Measurements from ENCODE around the gene TIMP2. TPM values are rescaled to one million over a fixed set of nuclear protein-coding genes. Genes with fewer than 3 reads are reported as not detected.

The TIMP2 gene
- polyA plus RNA-seq, 2 of the 4 experiments (the other 2 are of a cell fraction), result 68.1 to 166 TPM

- no peak for ATAC-seq
- DNase-seq (ENCODE audit: low read depth in 1 of 2, low spot score in 1 of 2), result no peak
- Histone ChIP-seq H3K4me2 (peak overlapping the region; percentile 59), H3K4me1 (peaks cover 27% of the 10 kb centered on the region), H3K9me3 (no peaks in the 10 kb centered on the region; the same call in 2 of the 3 replicates), H3K27ac (peak overlapping the region; percentile 81 to 92), H3K4me3 (no peak overlapping the region)
- CTCF ChIA-PET, result interaction anchor here (0.6 to 4.2 kb wide), 6 partner anchors 17 to 227 kb away, joined by 3 to 29 read pairs (median 4); no protein-coding TSS in a partner anchor
- POLR2A ChIA-PET, result no interaction called here
- no peak for TF ChIP-seq KDM5A (IDR thresholded peaks at IDR 0.05)
- no peak for TF ChIP-seq TFCP2L1 (CRISPR knock-in tag; IDR thresholded peaks at IDR 0.05)
- no peak for TF ChIP-seq ZFP36 (IDR thresholded peaks at IDR 0.05; ENCODE audit: borderline replicate concordance, partially characterized antibody)
- TF ChIP-seq, protein P1, sequence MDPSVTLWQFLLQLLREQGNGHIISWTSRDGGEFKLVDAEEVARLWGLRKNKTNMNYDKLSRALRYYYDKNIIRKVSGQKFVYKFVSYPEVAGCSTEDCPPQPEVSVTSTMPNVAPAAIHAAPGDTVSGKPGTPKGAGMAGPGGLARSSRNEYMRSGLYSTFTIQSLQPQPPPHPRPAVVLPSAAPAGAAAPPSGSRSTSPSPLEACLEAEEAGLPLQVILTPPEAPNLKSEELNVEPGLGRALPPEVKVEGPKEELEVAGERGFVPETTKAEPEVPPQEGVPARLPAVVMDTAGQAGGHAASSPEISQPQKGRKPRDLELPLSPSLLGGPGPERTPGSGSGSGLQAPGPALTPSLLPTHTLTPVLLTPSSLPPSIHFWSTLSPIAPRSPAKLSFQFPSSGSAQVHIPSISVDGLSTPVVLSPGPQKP (IDR thresholded peaks at IDR 0.05; ENCODE audit: low read depth, low read length), result no peak
- TF ChIP-seq KDM1A (IDR thresholded peaks at IDR 0.05; ENCODE audit: low read depth), result no peak
- TF ChIP-seq, protein P2, sequence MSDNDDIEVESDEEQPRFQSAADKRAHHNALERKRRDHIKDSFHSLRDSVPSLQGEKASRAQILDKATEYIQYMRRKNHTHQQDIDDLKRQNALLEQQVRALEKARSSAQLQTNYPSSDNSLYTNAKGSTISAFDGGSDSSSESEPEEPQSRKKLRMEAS (IDR thresholded peaks at IDR 0.05), result no peak
- no peak for TF ChIP-seq CHD4 (IDR thresholded peaks at IDR 0.05; ENCODE audit: borderline replicate concordance)
- no peak for TF ChIP-seq HOXB5 (CRISPR knock-in tag; IDR thresholded peaks at IDR 0.05)
- no peak for TF ChIP-seq ZC3H11A (IDR thresholded peaks at IDR 0.05)
- no peak for TF ChIP-seq JUNB (IDR thresholded peaks at IDR 0.05)
- TF ChIP-seq SMC3 (IDR thresholded peaks at IDR 0.05), result no peak
- no peak for TF ChIP-seq EHF (CRISPR knock-in tag; IDR thresholded peaks at IDR 0.05)
- 89% methylated on average over 4 of the region's 4 CpGs for WGBS (ENCODE audit: missing lambda C conversion rate)
- no peak for FAIRE-seq
These were observed 64.0 kb downstream of the TIMP2 start for GRCh38 chr17:78861229-78861628.

DNA sequence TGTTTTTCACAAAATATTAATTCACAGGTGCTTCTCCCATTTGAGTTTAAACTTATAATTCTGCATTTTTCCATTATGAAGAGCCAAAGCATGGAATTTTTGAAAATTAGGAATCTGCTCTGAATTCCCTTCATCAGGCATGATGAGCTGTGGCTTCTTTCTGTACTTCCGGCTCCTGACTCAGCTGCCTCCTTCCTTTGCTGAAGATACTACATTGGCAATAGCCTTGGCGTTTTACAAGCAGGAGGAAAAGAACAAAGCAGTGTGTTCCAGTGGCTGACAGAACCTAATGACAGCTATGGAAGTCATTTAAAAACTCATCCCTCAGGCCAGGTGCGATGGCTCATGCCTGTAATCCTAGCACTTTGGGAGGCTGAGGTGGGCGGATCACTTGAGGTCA lies 66.1 kb downstream of the TIMP2 start:
- ChIA-PET CTCF (interaction anchor here (0.8 to 4.2 kb wide), 7 partner anchors 12 to 151 kb away, joined by 3 to 29 read pairs (median 3); no protein-coding TSS in a partner anchor), POLR2A (no interaction called here)
- Histone ChIP-seq H3K4me1 (peaks cover 20% of the 10 kb centered on the region), H3K9me3 (no peaks in the 10 kb centered on the region; the same call in 2 of the 3 replicates), H3K4me3 (no peak overlapping the region), H3K4me2 (no peak overlapping the region), H3K27ac (no peak overlapping the region)
- no peak for DNase-seq (ENCODE audit: low read depth in 1 of 2, low spot score in 1 of 2)
- ATAC-seq, result no peak
- WGBS (ENCODE audit: missing lambda C conversion rate), result 88% methylated on average over 4 of the region's 4 CpGs
- TF ChIP-seq HEYL (CRISPR knock-in tag; IDR thresholded peaks at IDR 0.05) (no peak), EP300 (IDR thresholded peaks at IDR 0.05) (no peak), RARB (CRISPR knock-in tag; IDR thresholded peaks at IDR 0.05) (no peak), JUNB (IDR thresholded peaks at IDR 0.05) (no peak), POLR2A (IDR thresholded peaks at IDR 0.05; ENCODE audit: low read length) (no peak), HOXB5 (CRISPR knock-in tag; IDR thresholded peaks at IDR 0.05) (no peak), NPAS2 (CRISPR knock-in tag; IDR thresholded peaks at IDR 0.05; ENCODE audit: borderline replicate concordance) (no peak)
- no peak for FAIRE-seq

- DNase-seq (ENCODE audit: low read depth in 1 of 2, low spot score in 1 of 2), result no peak
- POLR2A ChIA-PET, result no interaction called here
- 94% methylated on average over 14 of the region's 14 CpGs for WGBS (ENCODE audit: missing lambda C conversion rate)
- H3K4me1 ChIP-seq, result peaks cover 12% of the 10 kb centered on the region
- no peak for FAIRE-seq
- no peak overlapping the region for H3K27ac ChIP-seq
- no peaks in the 10 kb centered on the region for H3K9me3 ChIP-seq
- no peak overlapping the region for H3K4me3 ChIP-seq
- no peak for TF ChIP-seq KDM1A (IDR thresholded peaks at IDR 0.05; ENCODE audit: low read depth)
- CTCF ChIA-PET, result interaction anchor here (0.6 to 4.2 kb wide), 6 partner anchors 14 to 460 kb away, joined by 3 to 29 read pairs (median 4); no protein-coding TSS in a partner anchor
- no peak for ATAC-seq
- no peak overlapping the region for H3K4me2 ChIP-seq
These were observed 67.9 kb downstream of the TIMP2 start for GRCh38 chr17:78857266-78857665.

- 95% methylated on average over 25 of the region's 25 CpGs for WGBS (ENCODE audit: missing lambda C conversion rate)
- no peak overlapping the region for H3K4me2 ChIP-seq
- FAIRE-seq, result no peak
- no peaks in the 10 kb centered on the region for H3K9me3 ChIP-seq
- ChIA-PET CTCF (interaction anchor here (1.1 to 6.1 kb wide), 4 partner anchors 11 to 116 kb away, joined by 3 to 55 read pairs (median 14); no protein-coding TSS in a partner anchor), POLR2A (no interaction called here)
- no peak for DNase-seq (ENCODE audit: low read depth in 1 of 2, low spot score in 1 of 2)
- no peak for ATAC-seq
- no peak overlapping the region for H3K4me3 ChIP-seq
- no peaks in the 10 kb centered on the region for H3K4me1 ChIP-seq
- H3K27ac ChIP-seq, result no peak overlapping the region
- no peak for TF ChIP-seq HOXA7 (CRISPR knock-in tag; IDR thresholded peaks at IDR 0.05)
- no peak for TF ChIP-seq CHD4 (IDR thresholded peaks at IDR 0.05; ENCODE audit: borderline replicate concordance)
- TF ChIP-seq RNF2 (IDR thresholded peaks at IDR 0.05; ENCODE audit: borderline replicate concordance, low read depth), result no peak
- TF ChIP-seq, protein P1 (IDR thresholded peaks at IDR 0.05; ENCODE audit: low read depth, low read length), result no peak
- TF ChIP-seq CBX2 (IDR thresholded peaks at IDR 0.05; ENCODE audit: borderline replicate concordance, low read depth), result no peak
- TF ChIP-seq RAD21 (conservative IDR thresholded peaks at IDR 0.05 in 1 of 2, IDR thresholded peaks at IDR 0.05 in 1 of 2), result no peak
- TF ChIP-seq ZFP36 (IDR thresholded peaks at IDR 0.05; ENCODE audit: borderline replicate concordance, partially characterized antibody), result no peak
- TF ChIP-seq TP53 (CRISPR knock-in tag; IDR thresholded peaks at IDR 0.05), result no peak
- TF ChIP-seq, protein P3, sequence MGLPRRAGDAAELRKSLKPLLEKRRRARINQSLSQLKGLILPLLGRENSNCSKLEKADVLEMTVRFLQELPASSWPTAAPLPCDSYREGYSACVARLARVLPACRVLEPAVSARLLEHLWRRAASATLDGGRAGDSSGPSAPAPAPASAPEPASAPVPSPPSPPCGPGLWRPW (IDR thresholded peaks at IDR 0.05), result no peak
- TF ChIP-seq, protein P4, sequence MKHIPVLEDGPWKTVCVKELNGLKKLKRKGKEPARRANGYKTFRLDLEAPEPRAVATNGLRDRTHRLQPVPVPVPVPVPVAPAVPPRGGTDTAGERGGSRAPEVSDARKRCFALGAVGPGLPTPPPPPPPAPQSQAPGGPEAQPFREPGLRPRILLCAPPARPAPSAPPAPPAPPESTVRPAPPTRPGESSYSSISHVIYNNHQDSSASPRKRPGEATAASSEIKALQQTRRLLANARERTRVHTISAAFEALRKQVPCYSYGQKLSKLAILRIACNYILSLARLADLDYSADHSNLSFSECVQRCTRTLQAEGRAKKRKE (CRISPR knock-in tag; IDR thresholded peaks at IDR 0.05; ENCODE audit: low read depth), result no peak
- no peak for TF ChIP-seq ESRRA (IDR thresholded peaks at IDR 0.05; ENCODE audit: borderline replicate concordance, low read length)
- TF ChIP-seq ZNF302 (CRISPR knock-in tag; IDR thresholded peaks at IDR 0.05), result no peak
- no peak for TF ChIP-seq CHD2 (IDR thresholded peaks at IDR 0.05; ENCODE audit: low read length, partially characterized antibody)
- no peak for TF ChIP-seq NPAS2 (CRISPR knock-in tag; IDR thresholded peaks at IDR 0.05; ENCODE audit: borderline replicate concordance)
These were observed 69.5 kb downstream of the TIMP2 start for GRCh38 chr17:78855561-78856165.
